NB4 (cell line): ENCODE data around the gene SORBS1.

ENCODE experiments used
- POLR2A ChIP-seq: IDR thresholded peaks from 2 replicates; pipeline ENCODE4 v1.6.1; 2011; ENCODE audit warnings: mild to moderate bottlenecking; ENCODE audit not compliant: insufficient read length; ENCODE audit errors: extremely low read depth
- TF ChIP-seq, protein P1 (sequence below): IDR thresholded peaks from one replicate; pipeline ENCODE4 v1.5.1; 2012; ENCODE audit warnings: low read depth, low read length
- TF ChIP-seq, protein P2 (sequence below): IDR thresholded peaks from 2 replicates; pipeline ENCODE4 v1.6.1; 2011; ENCODE audit warnings: low read depth, low read length

DNA sequence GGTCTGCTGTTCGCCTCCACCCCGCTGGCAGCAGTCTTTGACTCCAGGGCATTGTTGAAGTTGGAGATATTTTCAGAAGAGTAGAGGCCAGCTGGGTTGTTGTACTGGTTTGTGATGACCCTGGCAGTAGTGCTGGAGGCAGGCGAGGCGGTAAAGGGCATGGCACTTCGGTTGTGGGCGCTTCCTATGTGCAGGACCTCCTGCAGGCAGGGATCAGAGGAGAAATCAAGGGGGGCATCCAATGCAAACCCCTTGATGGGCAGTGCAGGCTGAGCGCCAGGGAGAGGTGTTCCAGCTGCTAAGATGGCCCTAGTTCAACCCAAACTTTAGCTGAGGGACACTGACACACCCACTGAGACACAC lies 297.3 kb downstream of the SORBS1 start:
- TF ChIP-seq POLR2A, result no peak
- TF ChIP-seq, protein P1, sequence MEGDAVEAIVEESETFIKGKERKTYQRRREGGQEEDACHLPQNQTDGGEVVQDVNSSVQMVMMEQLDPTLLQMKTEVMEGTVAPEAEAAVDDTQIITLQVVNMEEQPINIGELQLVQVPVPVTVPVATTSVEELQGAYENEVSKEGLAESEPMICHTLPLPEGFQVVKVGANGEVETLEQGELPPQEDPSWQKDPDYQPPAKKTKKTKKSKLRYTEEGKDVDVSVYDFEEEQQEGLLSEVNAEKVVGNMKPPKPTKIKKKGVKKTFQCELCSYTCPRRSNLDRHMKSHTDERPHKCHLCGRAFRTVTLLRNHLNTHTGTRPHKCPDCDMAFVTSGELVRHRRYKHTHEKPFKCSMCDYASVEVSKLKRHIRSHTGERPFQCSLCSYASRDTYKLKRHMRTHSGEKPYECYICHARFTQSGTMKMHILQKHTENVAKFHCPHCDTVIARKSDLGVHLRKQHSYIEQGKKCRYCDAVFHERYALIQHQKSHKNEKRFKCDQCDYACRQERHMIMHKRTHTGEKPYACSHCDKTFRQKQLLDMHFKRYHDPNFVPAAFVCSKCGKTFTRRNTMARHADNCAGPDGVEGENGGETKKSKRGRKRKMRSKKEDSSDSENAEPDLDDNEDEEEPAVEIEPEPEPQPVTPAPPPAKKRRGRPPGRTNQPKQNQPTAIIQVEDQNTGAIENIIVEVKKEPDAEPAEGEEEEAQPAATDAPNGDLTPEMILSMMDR, result no peak
- TF ChIP-seq, protein P2, sequence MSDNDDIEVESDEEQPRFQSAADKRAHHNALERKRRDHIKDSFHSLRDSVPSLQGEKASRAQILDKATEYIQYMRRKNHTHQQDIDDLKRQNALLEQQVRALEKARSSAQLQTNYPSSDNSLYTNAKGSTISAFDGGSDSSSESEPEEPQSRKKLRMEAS, result no peak
